ENCODE data around the gene PPM1M.

- TF ChIP-seq HDGF (IDR thresholded peaks at IDR 0.05; ENCODE audit: borderline replicate concordance): no peak
- no peak for TF ChIP-seq BHLHE40 (IDR thresholded peaks at IDR 0.05; ENCODE audit: borderline replicate concordance)
- TF ChIP-seq SP1 (IDR thresholded peaks at IDR 0.05): no peak
- TF ChIP-seq SUZ12 (IDR thresholded peaks at IDR 0.05): no peak
- TF ChIP-seq FOXK2 (IDR thresholded peaks at IDR 0.05): no peak
- TF ChIP-seq ARNT (IDR thresholded peaks at IDR 0.05): no peak
- TF ChIP-seq LEF1 (IDR thresholded peaks at IDR 0.05; ENCODE audit: borderline replicate concordance): no peak
These were observed 18.4 kb upstream of the PPM1M start for GRCh38 chr3:52227117-52227516.
